ENCODE data around the gene ANKRD7. TPM values are rescaled to one million over a fixed set of nuclear protein-coding genes. Genes with fewer than 3 reads are reported as not detected.
"Not testable (repeated sequence)": the region's sequence is repeated elsewhere in the genome, so short reads cannot be mapped to it uniquely, and the experiment has no call there.

ANKRD7 gene
- total RNA-seq, 1 donor from 2014 or later = not detected

- intact Hi-C loops (cut with micrococcal nuclease) = no loop called here
Observed at GRCh38 chr7:118232837-118233236, 8.3 kb downstream of the ANKRD7 start.

GRCh38 chr7:118233799-118234198 is 9.3 kb downstream of the ANKRD7 start:
- intact Hi-C loops (cut with micrococcal nuclease) = no loop called here

- intact Hi-C loops (cut with micrococcal nuclease) = no loop called here
Observed at GRCh38 chr7:118239014-118239413, 14.5 kb downstream of the ANKRD7 start.

- intact Hi-C loops (cut with micrococcal nuclease) = not testable (repeated sequence)
Observed at GRCh38 chr7:118240320-118240719, 15.8 kb downstream of the ANKRD7 start.

- intact Hi-C loops (cut with micrococcal nuclease) = no loop called here
Observed at GRCh38 chr7:118243695-118244094, 19.2 kb downstream of the ANKRD7 start.

- intact Hi-C loops (cut with micrococcal nuclease) = no loop called here
Observed at GRCh38 chr7:118245267-118246040, 20.9 kb downstream of the ANKRD7 start.

GRCh38 chr7:118250860-118251494 is 26.5 kb downstream of the ANKRD7 start:
- intact Hi-C loops (cut with micrococcal nuclease) = no loop called here

- intact Hi-C loops (cut with micrococcal nuclease) = no loop called here
Observed at GRCh38 chr7:118252087-118252486, 27.6 kb downstream of the ANKRD7 start.

- intact Hi-C loops (cut with micrococcal nuclease) = loop anchor here (1.0 kb wide), 3 partner anchors 331 to 939 kb away; no protein-coding TSS in a partner anchor
Observed at GRCh38 chr7:118259115-118259514, 34.6 kb downstream of the ANKRD7 start.

GRCh38 chr7:118264836-118265235 is 40.3 kb downstream of the ANKRD7 start:
- intact Hi-C loops (cut with micrococcal nuclease) = no loop called here

GRCh38 chr7:118280319-118281012 is 56.0 kb downstream of the ANKRD7 start:
- intact Hi-C loops (cut with micrococcal nuclease) = no loop called here

GRCh38 chr7:118281196-118281595 is 56.7 kb downstream of the ANKRD7 start:
- intact Hi-C loops (cut with micrococcal nuclease) = no loop called here

GRCh38 chr7:118285358-118285757 is 60.9 kb downstream of the ANKRD7 start:
- intact Hi-C loops (cut with micrococcal nuclease) = no loop called here

GRCh38 chr7:118286131-118286530 is 61.6 kb downstream of the ANKRD7 start:
- intact Hi-C loops (cut with micrococcal nuclease) = no loop called here

- intact Hi-C loops (cut with micrococcal nuclease) = loop anchor here (1.0 kb wide), 2 partner anchors 23 to 104 kb away; partner anchors contain the start of gene LSM8
Observed at GRCh38 chr7:118288098-118288497, 63.6 kb downstream of the ANKRD7 start.

- intact Hi-C loops (cut with micrococcal nuclease) = no loop called here
Observed at GRCh38 chr7:118289476-118289875, 65.0 kb downstream of the ANKRD7 start.

Other genes starting within 250 kb of the ANKRD7 start
- gene LSM8, start 40.5 kb upstream of the ANKRD7 start, total RNA-seq = 43.5 and 49.9 TPM in 2 replicates